GM12801 (cell line): ENCODE data around the gene CDK5RAP3.

Experiments
- TF ChIP-seq, protein P1 (sequence below): IDR thresholded peaks from one replicate; pipeline ENCODE4 v1.5.1; 2011; ENCODE audit warnings: control low read depth; ENCODE audit not compliant: insufficient read length; ENCODE audit errors: extremely low read depth

The CDK5RAP3 gene

DNA sequence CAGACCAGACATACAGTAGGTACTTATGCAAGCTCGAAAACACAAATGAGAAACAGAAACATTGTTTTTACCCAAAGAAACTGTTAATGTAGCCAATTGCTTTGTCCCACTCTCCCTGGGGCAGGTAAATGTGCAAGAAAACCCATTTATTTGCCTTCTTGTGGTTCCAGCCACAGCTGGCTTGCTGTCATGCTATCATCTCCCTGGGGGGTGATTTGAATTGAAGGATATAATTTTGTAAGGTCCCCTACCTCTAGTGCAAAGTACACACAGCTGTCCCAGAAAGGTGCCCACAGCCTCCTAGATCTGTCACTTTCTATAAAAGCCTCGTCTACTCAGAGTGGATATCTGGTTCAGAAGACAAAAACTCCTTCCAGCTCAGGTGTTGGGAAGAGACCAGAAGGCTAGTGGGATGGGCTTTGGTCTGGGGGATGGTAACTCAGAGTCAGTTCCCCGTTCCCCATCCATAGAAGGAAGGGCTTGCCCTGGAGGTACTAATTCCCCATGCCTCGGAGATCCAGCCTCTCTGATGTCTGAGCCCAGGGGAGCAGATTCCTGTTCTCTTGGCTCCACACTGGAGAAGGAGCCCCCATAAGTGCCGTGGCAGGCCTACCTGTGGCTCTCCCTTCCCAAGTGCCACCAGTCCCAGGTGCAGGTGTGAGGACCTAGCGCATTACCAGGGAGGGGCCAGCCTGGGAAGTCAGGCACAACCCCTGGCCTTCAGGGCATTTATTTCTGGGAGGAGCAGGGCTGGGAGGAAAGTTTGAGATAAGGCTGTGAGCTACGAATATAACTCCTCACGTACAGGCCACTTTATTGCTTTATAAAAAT is 10.9 kb upstream of the CDK5RAP3 start:
- TF ChIP-seq, protein P1, sequence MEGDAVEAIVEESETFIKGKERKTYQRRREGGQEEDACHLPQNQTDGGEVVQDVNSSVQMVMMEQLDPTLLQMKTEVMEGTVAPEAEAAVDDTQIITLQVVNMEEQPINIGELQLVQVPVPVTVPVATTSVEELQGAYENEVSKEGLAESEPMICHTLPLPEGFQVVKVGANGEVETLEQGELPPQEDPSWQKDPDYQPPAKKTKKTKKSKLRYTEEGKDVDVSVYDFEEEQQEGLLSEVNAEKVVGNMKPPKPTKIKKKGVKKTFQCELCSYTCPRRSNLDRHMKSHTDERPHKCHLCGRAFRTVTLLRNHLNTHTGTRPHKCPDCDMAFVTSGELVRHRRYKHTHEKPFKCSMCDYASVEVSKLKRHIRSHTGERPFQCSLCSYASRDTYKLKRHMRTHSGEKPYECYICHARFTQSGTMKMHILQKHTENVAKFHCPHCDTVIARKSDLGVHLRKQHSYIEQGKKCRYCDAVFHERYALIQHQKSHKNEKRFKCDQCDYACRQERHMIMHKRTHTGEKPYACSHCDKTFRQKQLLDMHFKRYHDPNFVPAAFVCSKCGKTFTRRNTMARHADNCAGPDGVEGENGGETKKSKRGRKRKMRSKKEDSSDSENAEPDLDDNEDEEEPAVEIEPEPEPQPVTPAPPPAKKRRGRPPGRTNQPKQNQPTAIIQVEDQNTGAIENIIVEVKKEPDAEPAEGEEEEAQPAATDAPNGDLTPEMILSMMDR: no peak

DNA sequence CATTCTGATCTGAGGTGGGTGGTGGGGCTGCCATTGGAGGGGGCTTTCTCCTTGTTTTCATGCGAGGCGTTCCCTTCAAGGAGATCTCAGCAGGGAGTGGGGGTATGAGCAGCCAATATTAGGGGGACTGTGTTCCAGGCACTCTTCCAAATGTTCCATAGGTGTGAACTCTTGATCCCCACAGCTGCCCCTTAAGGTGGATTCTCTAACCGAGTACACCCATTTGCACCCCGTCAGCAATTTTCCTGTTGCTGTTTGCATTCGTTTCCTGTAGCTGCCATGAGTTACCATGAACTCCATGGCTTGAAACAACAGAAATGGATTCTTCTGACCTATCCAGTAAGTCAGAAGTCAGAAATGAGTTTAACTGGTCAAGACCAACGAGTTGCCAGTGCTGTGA is 9.5 kb upstream of the CDK5RAP3 start:
- TF ChIP-seq, protein P1: no peak

DNA sequence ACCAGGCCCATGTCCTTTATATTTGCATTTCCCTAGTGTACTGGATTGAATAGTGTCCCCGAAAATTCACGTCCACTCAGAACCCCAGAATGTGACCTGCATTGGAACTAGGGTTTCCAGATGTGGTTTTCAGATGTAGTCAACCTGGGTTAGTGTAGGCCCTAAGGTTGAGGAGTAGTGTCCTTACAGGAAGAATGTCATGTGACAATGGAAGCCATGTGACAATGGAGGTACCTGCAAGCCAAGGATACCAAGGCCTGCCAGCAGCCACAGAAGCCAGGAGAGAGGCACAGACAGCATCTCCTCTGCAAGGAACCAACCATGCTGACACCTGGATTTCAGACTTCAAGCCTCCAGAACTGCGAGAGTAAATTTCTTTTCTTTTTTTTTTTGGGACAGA is 8.0 kb upstream of the CDK5RAP3 start:
- TF ChIP-seq, protein P1: no peak

DNA sequence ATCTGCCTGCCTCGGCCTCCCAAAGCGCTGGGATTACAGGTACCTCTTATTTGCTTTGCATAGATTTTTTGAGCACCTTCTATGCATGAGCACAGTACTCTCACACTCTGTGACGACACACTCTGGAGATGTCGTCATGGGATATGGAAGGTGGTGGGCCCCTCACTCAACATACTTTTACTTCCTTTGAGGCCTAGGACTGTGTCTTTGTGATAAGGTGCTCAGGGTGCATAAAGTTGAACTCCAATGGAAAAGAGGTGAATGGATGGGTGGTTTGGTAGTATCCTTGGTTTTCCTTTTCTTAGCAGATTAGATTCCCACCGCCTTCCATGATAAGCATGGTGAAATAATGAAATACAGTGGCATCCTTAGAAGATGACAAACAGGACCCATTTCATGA is 6.1 kb upstream of the CDK5RAP3 start:
- TF ChIP-seq, protein P1: no peak

DNA sequence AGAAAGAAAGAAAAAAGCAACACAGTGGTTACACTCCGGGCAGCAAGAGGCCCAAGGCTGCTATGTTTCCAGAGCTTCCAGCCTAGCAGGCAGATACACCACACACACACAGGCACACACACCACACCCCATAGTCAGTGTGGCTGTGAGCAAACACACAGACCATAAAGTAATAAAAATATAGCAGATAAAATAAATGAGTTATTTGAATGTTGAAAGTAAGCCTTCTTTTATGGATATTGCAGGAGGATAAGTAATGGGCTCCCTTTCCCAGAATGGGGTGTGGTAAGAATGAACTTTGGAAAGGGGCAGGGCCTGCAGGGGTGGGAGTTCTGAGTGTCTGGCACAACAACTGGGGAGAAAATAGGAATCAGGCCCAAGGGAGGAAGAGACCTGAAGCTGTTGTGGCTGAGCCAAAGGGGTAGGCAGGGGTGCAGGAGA is 4.8 kb upstream of the CDK5RAP3 start:
- TF ChIP-seq, protein P1: no peak

DNA sequence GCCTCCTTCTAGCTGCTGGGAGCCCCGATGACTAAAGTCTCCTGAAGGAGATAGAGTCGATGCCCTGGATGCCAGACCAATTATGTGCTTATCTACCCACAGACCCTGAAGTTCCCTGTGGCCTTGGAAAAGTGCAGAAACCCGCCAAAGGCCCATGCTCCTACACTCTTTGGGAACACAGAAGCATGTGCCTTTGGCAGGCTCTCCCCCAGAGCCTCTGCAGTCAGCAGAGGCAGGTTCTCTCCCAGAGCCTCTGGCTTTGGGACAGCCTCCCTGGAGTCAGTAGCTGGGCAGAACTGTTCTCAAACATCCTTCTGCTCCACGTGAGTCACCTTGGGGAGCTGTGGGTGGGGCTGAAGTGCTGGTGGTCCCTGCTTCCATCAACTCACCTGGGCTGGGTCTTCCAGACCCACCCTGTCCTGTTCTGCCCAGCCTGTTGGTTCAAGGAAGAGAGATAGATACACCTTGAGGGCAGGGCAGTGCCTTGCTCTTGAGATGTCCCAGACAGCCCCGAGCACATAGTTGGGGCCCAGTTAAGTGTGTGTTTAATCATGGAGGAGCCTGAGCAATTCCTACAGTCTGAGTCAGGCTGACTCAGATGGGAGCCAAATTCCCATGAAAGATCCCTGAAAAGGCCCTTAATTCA is 3.2 kb upstream of the CDK5RAP3 start:
- TF ChIP-seq, protein P1: no peak

DNA sequence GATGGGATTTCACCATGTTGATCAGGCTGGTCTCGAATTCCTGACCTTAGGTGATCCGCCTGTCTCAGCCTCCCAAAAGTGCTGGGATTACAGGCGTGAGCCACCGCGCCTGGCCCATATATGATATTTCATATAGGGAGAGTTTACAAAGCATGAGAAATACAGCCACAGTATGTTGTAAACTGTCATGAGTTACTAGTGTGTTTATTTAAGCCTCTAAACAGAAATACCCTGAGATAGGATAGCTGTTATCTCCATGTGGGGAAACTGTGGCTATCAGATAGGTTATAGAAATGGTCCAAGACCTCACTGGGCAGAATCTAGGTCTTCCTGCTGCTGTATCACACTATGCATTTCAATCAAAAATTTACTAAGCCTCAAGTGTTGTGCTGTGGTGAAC is 2.1 kb upstream of the CDK5RAP3 start:
- TF ChIP-seq, protein P1: no peak
